CD4-positive, alpha-beta T cell treated with Interleukin-10 for 1 hour (primary cell): ENCODE data around the gene MAP4.
"Not testable (repeated sequence)": the region's sequence is repeated elsewhere in the genome, so short reads cannot be mapped to it uniquely, and the experiment has no call there.

Source experiments
- DNase-seq: peaks from one replicate; pipeline ENCODE4 v3.0.0-alpha.2; 2020

MAP4 gene

GRCh38 chr3:47892286-47893040 lies 123.8 kb downstream of the MAP4 start:
- no peak for DNase-seq

GRCh38 chr3:47891613-47892005 lies 124.6 kb downstream of the MAP4 start:
- no peak for DNase-seq

DNA sequence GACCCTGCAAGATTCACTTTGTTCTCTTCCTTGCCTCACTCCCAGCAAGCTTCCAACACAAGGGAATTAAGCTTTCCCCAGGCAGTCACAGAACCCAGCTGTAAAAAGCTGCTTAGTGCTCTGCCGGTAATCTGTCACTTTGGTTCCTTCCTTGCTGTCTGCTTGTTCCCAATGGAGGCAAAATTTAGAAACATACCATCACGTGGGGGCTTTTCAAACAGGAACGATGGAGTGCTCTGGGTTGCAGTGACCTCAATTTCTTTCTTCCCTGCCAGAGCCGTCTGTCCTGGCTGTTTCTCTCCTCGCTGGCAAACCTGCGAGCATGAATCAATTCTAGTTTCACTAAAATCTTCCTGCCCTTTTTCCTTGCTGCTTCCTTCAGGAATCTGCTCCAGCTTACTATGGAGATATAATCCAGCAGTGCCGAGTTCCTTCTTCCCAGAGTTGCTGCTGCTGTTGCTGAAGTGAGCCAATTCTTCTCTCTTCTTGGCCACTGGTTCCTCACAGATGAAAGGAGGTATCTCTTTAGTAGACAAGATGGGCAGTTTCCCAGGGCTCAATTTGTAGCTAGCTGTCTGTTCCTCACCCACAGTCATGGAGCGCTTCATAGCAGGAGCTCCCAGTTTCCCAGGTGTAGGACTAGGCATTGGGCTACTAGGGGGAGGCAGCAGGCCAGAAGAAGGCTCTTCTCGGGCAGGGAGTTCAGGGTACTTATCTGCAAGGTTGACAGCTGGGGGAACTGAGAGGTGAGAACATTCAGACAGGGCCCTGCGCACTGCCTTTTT lies 125.2 kb downstream of the MAP4 start:
- no peak for DNase-seq

GRCh38 chr3:47890126-47890827 lies 125.9 kb downstream of the MAP4 start:
- DNase-seq: no peak

- no peak for DNase-seq
Measured at GRCh38 chr3:47888986-47889757, 127.0 kb downstream of the MAP4 start.

- not testable (repeated sequence) for DNase-seq
Measured at GRCh38 chr3:47887991-47888390, 128.2 kb downstream of the MAP4 start.

DNA sequence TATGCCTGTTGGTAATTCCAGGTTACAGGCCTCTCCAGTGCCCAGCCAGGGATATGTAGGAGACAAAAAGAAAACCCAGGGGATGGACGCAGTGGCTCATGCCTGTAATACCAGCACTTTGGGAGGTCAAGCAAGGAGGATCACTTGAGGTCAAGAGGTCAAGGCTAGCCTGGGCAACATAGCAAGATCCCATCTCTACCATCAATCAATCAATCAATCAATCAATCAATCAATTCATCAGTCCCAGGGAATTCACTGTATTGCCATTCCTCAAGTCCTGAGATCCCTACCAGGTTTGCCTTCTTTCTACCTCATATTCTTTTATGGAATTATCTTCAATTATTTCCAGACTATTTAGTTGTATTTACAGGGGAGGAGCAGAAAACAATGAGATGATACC lies 131.0 kb downstream of the MAP4 start:
- no peak for DNase-seq

- no peak for DNase-seq
Measured at GRCh38 chr3:47884603-47885002, 131.6 kb downstream of the MAP4 start.

GRCh38 chr3:47882338-47882737 lies 133.9 kb downstream of the MAP4 start:
- DNase-seq: no peak

GRCh38 chr3:47877719-47878118 lies 138.5 kb downstream of the MAP4 start:
- DNase-seq: no peak

- no peak for DNase-seq
Measured at GRCh38 chr3:47877290-47877689, 138.9 kb downstream of the MAP4 start.

DNA sequence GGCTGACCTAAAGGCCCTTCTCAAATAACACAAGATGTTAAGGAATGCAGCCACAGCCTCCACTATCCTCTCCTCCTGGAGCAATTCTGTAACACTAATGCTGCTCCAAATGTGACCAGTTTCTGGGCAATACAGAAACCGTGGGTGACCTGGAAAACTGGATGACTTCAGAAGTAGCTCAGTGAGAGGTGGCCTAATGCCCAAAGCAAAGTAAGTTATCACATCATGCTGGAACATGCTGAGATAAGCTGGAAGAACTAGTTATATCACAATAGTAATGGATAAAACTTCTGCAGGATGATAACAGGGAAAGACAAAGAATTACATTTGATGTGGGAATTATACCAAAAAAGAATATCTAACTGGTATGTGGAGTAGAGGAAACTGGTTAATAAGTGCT lies 141.3 kb downstream of the MAP4 start:
- no peak for DNase-seq

GRCh38 chr3:47874438-47874837 lies 141.8 kb downstream of the MAP4 start:
- no peak for DNase-seq

DNA sequence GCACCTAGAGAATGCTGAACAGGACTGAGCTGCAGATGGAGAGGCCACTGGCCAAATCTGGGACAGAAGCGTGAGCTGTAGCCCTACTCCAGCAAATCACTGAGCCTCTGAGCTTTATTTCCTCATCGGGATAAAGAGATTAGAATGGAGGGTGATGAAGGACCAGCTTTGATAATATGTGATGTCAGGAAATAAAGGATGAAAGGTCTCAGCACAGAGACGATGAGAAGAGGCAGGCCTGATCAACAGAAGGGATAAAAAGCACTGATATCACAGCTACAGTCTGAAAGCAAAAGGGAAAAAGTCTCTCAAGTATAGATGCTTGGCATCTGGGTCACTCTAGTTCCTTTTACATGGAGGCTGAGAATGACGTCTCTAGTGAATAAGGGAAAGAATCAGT lies 143.3 kb downstream of the MAP4 start:
- no peak for DNase-seq

- no peak for DNase-seq
Measured at GRCh38 chr3:47871389-47871788, 144.8 kb downstream of the MAP4 start.

- DNase-seq: no peak
Measured at GRCh38 chr3:47870702-47871260, 145.4 kb downstream of the MAP4 start.

DNA sequence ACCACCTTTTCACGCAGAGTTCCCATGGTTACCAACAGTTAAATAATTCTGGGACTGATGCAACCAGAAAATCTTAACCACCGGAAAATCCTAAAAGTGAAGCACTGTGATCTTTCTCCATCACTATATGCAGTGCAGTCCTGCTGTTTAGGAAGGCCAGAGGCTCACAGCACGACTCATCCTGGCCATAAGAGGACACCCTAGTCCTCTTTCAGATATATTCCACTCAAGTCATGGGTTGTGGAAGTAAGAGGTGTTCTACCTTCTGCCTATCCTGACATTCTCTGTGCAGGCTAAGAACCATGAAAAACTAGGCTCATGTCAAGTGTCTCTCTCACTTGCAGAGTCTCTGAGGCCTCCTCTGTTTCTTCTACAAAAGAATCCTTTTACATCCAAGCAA lies 146.1 kb downstream of the MAP4 start:
- no peak for DNase-seq

DNA sequence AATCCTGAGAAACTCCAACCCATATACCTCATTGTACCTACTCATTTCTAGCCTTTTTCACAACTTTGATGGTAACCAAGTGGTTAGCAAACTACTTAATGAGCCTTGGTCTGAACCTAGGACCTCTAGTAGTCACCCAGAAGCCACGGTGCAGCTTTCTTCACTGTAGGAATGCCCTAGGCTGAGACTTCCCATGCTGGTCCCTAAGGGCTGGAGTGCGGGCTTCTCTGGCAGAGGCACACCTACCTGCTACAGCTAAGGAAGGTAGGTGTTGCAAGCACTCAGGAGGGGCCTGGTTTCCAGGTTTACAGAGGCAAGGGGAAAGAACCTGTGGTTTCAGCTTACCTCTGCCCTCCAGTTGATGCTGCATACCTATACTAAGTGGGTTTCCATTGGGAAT lies 147.9 kb downstream of the MAP4 start:
- DNase-seq: no peak

- DNase-seq: no peak
Measured at GRCh38 chr3:47867451-47868044, 148.7 kb downstream of the MAP4 start.

- no peak for DNase-seq
Measured at GRCh38 chr3:47865192-47865591, 151.0 kb downstream of the MAP4 start.

DNA sequence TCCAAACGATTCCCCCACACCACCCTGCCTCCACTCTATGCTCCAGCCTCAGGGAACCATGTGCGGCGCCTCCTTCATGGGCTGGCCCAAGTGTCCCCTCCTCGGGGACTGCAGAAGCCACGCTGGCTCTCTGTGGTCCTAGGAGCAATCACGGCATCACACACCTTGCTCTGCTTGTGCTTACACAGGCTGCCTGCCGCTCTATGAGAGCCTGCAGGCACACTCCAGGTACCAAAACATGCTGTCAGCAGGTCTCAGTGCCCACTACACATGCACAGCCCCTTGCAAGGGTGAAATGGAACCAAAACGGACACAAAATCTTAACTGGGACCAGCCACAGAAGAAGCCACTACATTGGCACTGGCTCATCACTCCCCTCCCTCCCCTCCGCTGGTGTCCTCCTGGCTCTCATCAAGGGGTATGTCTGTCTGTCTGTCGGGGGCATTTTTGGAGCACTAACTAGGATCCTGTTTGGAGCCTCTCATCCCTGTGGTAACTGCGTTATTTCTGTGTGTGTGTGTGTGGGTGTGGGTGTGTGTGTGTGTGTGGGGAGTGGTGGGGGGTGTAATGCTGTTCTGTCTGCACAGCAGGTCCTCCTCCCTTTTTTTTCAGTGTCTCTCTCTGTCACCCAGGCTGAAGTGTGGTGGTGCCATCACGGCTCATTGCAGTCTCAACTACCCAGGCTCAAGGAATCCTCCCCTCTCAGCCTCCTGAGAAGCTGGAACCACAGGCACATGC lies 152.7 kb downstream of the MAP4 start:
- no peak for DNase-seq
